HG03280 (cell line): ENCODE measurements around the gene MYO1H.

Source experiments
- ATAC-seq: cut with Tn5 transposase; IDR thresholded peaks from one replicate; pipeline ENCODE4 v1.9.1; 2021; ENCODE audit warnings: mild to moderate bottlenecking, moderate library complexity; ENCODE audit not compliant: unreplicated experiment

MYO1H gene

DNA sequence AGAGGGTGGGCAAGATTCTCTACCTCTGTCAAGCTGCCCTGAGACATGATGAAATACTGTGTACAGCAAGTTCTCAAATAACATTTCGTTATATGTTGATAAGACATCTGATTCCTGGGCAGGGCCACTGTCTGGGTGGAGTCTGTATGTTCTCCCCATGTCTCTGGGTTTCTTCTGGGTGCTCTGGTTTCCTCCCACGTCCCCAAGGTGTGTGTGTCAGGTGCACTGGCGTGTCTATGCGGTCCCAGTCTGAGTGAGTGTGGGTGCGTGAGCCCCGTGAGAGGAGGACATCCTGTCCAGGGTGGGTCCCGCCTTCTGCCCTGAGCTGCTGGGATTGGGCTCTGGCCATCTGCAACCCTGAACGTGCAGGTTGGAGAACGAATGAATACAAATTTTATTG lies 99.8 kb downstream of the MYO1H start:
- ATAC-seq: no peak

DNA sequence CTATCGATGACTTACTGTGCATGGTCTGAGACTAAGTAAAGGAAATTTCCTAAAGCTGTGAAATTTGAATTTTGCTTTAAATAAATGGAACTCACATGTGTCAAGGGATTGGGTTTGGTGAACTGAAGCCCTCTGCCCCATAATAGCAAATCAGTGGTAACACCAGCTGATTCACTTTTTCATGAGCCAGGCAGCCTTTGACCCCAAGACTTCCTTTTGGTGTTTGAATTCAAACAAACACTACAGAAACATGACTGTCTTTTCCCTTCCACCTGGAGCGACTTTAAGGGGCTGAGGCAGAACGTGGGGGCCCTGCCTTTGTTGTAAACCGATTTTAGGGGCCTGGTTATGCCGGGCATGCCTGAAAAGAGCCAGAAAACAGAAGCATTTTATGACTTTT lies 100.6 kb downstream of the MYO1H start:
- no peak for ATAC-seq

DNA sequence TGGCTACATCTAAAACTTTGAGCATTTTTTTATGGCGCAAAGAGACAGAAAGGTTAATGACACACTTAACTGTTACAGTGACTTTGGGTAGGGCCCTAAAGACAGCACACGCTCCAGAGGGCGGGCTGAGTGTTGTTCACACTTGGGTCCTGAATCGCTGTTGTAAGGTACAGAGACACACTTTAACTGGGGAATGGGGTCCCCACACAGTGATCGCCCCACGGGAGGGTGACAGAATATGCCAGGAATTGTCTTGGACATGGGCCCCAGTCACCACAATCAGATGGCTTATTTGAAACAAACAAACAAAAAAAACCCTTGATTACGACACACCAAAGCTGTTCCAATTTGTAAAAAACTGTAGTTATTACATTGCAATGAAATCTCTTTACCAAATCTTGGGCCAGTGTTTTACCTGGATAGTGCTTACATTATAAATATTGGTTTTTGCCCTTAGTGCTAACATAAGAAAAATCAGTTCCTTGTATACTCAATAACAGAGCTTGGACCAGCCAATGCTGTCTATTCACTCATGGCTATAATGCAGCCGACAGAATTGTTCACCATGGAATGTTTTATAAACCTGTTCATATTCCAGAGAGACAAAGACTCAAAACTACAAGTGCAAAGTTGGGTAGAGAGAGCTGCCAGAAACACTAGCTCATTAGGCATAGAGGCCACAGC lies 101.1 kb downstream of the MYO1H start:
- ATAC-seq: no peak

DNA sequence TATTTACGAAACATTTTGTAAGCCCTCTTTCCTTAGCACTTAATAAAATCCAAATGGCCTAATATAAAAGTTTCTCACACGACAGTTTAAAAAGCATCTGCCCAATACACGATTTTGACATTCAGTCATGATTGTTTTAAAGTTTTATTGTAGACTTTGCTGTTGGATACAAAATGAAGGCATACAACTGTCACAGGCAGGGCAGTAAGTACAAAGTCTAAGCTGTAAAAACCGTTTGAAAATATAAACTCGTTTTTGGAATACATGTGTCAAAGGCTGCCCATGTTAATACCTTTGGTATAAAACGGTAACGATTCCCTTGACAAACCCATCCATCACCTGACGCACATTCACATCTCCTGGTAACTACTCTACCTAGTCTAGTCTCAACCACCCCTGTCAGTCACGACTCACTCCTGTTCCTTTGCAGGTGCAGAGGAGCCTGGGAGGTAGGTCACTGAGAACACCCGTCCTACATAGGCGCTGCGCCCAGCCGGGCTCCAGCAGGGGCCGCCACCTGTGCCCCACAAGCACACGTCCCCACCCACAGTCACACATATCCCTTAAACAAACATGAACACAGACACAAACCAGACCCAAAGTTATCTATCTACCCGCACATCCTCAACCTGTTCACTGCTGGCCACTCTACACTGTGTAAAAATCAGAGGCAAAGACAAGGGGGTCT lies 102.3 kb downstream of the MYO1H start:
- no peak for ATAC-seq

DNA sequence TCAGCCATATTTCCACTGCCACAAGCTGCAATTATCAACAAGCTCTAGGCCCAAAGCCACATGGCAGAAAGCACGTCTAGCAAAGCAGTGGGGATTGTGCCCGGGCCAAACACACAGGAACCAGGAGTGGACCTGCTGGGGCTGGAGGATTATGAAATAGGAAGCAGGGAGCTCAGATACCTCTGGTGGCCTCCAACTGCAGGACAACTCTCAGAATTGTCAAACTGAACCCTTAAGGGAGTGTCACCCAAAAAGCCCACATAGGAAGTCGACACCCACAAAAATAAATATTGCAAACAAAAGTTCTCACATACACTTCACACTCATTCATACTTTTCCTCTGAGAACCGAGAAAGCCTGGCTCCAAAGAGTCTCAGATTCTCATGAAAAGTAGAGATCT lies 103.3 kb downstream of the MYO1H start:
- ATAC-seq: no peak

DNA sequence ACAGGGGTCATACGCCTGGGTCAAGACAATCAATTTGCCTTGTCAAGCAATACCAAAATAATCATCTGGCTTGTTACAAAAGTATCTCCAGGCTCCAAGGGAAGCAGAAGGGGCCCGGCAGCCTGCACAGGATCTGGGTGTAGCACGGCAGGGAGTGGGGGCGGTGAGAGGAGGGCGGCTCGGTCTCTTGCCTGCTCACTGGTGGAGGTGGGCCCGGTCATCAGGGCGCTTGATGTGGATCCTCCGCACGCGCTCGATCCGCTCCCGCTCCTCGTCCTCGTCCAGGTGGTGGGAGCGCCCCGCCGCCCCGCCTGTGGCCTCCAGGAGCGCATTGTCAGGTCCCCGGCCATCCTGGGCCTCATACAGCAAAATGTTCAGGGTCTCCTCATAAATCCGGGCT lies 103.7 kb downstream of the MYO1H start:
- ATAC-seq: no peak

DNA sequence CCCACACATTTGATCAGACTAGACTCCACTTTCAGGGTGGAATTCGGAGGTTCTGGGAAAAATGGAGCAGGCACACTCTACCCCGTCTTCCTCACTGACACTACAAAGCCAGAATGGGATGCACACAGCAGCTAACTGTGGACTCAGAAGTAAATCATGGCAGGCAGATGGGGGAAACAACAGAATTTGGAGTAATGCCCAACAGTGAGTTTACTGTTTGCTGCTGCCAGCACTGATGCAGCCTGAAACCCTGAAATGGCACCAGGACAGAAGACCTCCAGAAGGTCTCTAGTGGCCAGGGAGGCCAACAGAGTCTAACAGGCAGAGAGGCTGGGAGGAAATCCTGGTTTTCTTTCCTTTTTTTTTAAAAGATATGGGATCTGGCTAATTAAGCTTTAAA lies 104.8 kb downstream of the MYO1H start:
- ATAC-seq: no peak

DNA sequence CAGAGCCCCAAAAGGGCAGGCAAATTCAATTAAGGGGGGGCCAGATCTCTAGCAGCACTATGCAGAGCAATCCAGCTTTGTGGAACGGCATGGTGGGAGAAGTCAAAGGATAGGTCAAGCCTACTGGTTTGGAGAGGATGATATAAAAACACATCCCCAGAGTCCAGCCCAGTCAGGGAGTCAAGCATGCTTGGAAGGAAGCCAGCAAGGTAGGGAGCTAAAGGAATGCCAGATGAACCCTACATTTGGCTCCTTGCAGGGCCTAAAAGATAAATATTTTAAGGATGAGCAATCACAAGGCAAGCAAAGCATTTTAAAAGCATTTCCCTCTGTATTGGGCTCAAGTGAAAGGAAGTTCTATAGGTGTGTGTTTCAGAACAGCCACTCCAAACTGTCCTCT lies 108.0 kb downstream of the MYO1H start:
- no peak for ATAC-seq

DNA sequence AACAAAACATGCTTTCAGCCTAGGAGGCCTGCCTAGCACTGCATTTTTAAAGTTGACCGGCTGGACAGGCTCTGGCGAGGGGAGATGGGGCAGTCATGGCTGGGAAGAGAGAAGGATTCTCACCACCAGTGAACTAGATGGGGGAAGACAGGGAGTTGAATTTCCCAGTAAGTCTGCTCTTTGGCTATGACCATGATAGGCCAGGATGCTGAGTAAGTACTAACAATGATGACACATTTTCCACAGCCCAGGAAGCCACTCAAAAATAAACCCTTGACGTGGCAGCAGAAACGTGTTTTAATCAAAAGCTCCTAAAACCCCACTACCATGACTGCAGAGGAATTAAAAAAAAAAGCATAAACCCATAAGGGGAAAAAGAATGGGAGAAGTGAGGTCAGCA lies 110.4 kb downstream of the MYO1H start:
- ATAC-seq: no peak

DNA sequence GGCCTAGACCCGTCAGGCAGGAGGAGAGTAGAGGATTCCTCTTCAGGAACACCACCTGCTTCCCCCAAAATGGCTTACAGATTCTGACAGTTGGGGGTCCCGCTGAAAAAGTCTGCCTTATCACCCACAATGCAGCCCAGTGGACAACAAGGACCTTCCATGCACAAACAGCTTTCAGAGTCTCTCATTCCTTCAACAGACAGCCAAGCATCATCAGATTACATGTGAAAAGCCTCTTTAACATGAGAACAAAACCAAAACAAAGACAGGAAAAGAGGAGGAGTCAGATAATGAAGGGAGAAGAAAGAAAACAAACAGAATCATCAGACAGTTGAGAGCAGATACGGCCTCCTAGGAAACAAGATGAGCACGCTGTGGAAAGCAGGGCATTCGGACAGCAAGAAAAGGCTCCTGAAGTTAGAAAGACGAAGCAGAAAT lies 111.1 kb downstream of the MYO1H start:
- ATAC-seq: no peak

DNA sequence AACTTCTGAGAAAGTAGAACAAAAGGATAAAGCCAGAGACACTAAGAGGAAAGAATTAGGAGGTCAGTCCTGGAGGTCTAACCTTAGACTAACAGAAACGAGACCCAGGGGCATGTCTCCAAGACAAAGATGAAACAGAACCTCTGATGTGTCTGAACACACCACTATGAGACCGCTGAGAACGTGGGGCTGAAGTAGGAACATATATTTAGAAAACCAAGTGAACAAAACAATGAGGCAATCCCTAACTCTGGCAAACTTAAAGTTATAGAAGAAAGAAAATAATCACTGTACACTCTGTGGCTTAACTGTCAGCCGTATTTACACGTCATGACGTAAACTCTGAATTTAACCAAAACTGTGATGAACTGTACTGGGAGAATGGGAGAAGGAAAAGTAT lies 111.5 kb downstream of the MYO1H start:
- ATAC-seq: no peak

DNA sequence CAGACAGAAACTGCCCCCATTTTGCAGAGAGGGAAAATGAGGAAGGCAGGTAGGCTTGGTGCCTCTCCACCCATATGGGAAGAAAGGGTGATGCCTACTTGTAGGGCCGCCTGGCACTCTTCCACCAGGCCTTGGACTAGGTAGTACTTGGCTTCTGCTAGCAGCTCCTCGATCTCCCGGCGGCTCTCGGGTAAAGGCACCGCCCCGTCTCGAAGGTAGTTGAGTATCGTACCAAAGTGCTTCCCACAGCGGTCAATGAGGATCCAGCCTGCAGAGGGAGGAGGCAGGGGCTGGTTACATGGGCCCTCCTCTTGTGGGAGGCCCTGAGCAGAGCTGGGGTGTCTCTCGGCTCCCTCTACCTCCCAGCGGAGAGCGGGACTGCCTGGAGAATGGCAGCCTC lies 112.8 kb downstream of the MYO1H start:
- ATAC-seq: no peak

DNA sequence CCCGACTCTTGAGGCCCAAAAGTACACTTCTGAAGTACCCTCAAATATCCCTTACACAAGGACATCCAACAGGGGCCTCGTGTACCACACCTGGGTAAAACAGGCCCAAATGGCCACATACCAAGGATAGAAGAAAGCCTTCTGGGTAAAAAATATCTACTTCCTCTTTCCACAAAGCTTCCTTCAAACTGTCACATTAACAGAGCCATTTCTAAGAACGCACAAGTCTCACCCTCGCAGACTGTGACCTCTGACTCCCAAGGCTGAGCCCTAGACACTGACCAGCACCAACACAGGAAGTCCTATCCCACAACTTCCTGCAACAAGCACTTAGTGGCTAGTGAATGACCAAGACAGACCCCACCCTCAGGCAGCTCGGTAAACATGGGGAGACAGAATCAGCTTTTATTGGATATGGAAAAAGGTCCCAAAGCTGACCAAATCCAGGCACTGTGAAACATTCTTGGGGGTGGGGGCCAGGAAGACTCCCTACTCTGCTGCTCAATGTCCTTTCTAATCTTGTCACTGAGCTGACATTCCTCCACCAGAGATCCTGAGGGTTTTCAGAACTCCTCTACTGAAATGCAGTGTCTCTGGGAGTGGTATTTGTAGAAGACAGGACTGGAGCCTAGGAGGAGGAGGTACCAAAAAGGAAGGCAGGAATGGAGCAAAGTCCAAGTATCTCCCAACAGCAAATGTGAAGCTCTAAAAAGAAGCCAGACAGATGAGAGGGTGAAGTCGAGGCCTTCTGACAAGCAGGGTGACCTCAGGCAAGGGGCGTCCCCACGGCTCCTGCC lies 113.5 kb downstream of the MYO1H start:
- ATAC-seq: no peak

DNA sequence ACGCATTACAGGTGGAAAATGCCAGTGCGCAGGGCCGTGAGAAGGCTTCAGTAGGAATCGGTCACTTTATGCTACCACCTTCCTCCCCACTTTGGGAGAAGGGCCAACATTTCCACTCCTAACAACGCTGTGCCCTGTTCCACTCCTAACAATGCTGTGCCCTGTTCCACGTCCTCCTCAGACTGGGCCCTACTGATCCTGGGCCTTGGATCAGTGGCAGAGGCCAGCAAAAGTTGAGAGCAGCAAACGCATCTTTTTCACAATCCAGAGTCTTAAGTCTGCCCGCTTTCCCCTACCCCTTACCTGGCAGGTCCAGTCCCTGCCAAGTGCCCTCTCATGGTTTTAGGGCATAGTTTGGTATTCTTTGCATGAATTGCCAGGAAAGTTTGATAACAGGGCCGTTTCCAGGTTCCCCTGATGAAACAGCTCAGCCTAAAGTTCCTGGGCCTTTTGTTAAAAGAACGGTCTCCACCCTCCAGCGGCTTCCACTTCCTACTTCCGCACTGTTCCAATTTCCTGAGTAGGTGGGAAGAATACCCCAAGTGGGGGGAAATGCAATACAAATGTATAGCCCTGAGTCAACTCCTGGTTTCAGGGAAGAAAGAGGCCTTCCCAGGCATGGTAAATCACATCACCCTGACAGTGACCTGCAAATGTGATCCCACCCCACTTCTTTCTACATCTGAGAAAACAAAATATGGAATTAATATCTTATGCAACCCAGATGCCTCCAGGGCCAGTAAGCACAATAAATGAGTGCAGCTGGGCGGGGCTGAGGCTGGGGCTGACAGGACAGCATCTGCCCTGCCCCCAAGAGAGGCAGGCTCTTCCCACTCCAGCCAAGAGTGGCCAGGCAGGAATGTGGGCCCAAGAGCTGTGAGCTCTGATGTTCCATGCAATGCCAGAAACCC lies 114.4 kb downstream of the MYO1H start:
- ATAC-seq: no peak

DNA sequence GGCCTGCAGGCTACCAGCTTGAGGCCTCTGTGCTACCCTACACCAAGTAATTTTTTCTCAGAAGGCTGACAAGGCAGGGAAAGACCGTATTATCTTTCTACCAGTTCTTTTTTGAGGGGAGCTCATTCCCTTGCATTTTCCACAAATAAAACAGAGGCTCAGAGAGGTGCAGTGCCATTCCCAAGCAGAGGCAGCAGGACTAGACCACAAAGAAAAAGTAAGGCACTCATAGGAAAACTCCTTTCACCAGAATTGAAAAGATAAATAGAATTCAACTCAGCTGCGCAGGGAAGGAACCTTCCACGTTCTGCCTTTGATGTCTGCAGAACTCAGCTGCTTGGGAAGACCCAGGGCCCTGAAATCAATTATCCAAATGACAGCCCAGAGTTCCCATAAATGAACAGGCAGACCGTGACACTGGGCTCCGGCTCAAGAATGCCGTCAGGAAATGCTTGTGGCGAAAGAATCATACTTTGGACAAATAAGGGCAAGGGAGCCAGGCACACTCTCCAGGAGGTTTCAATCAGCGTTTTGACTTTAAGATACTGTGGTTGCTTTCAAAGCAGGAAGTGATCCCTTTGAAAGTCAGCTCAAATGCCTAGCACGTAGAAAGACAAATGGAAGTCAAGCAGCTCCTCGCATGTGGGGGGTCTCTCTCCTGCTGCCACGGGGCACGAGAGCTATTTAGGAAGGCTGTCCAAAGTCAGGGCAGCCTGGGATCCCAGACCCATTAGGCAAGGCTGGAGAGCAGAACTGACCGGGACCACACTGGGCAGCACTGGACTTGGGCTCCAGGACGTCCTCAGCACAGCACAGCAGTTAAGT lies 115.4 kb downstream of the MYO1H start:
- ATAC-seq: no peak

DNA sequence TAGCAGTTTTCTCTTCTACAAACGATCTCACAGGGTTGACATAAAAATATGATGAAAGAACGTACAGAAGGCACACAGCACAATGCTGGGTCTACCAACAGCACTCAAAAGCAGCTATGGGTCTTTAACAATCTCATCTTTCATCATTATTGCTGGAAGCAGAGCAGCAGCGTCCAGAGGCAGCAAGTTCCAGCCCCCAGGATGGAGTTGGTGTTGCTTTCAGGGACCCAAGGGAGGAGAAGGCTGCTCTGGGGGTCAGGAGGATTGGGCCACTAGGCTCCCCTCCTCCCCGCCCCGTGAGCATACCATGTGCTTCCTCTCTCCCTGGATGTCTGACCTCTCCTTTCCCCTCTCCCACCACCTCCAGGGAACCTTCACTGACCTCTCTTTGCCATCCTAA lies 116.1 kb downstream of the MYO1H start:
- no peak for ATAC-seq

DNA sequence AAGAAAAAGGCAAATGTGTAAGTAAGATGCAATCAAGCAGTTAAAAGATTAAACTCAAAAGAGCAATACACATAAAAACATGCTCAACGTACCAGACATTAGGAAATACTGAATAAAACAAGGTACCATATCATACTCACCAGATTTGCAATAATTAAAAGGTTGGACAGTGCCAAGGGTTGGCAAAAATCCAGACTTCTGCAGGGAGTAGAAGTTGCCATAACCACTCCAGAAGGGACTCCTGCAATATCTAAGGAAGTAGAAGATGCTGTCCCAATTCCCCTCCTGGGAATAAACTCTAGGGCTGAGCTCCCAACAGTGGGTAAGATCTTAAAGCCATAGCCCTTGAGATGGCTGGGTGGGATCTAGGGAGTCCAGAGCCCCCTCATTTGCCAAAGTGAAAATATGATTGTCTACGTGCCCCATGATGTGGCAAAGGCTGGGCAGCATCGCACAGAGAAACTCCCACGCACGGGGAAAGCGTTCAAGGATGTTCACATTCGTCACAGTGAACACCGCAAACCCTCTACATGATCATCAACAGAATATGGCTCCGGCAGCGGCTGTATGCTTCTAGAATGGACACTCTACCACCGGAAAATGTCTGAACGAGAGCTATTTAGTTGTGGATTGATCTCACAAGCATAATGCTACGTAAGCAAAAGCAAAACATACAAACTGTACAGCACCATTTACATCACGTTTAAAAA lies 117.1 kb downstream of the MYO1H start:
- ATAC-seq: no peak

DNA sequence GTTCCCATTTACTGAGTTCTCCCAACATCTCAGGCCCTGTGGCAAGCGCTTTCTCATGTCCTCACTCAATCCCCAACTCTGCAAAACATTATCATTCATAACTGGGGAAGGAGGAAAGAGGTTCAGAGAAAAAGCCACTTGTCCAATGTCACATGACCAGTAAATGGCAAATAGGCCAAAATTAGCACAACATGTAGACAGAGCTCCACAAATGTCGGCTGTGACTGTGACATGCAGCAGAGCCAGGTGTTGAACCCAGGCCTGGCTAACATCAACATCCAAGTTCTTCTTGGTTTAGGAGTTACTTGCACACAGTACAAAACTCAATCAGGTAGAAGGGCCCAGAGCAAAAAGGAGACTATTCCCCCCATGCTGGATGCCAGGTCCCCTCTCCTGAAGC lies 118.6 kb downstream of the MYO1H start:
- no peak for ATAC-seq

DNA sequence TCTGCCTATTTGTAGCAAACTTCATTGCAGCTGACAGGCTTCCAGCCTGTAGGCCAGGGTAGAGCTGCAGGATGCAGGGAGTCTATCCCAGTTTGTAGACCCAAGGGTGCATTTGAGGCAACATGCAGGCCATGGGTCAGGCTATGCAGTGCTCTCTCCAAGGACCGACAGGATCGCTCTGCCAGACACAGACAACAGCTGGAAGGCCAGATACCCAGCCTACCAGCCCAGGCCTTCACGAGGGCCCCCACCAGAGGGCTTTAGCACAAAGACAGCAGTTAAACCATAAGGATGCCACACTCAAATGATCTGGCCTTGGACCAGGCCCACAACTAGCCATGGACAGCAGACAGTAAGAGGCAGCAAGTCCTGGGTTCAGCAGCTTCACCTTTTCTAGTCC lies 119.1 kb downstream of the MYO1H start:
- no peak for ATAC-seq
